Amygdala (tissue), 56 donors: ENCODE results near the gene HCN2.
"Not testable (repeated sequence)": the region's sequence is repeated elsewhere in the genome, so short reads cannot be mapped to it uniquely, and the experiment has no call there.

Experiments used
- DNase-seq, 56 donors: peaks; one replicate each; lab custom pipeline; 2025; lab: John Stamatoyannopoulos, UW

The HCN2 gene

DNA sequence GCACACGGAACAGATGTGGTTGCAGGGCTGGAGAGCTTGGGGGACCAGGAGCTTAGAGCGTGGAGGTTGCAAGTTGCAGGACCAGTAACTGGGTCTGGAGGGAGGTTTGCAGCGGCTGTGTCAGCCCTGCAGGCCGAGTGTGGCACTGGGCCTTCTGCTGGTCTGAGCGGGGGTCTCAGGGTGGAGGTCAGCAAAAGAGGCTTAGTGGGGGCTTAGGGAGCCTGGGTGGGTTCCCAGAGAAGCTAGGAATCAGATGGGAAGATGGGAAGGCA is 5.8 kb upstream of the HCN2 start:
- no peak for DNase-seq

DNA sequence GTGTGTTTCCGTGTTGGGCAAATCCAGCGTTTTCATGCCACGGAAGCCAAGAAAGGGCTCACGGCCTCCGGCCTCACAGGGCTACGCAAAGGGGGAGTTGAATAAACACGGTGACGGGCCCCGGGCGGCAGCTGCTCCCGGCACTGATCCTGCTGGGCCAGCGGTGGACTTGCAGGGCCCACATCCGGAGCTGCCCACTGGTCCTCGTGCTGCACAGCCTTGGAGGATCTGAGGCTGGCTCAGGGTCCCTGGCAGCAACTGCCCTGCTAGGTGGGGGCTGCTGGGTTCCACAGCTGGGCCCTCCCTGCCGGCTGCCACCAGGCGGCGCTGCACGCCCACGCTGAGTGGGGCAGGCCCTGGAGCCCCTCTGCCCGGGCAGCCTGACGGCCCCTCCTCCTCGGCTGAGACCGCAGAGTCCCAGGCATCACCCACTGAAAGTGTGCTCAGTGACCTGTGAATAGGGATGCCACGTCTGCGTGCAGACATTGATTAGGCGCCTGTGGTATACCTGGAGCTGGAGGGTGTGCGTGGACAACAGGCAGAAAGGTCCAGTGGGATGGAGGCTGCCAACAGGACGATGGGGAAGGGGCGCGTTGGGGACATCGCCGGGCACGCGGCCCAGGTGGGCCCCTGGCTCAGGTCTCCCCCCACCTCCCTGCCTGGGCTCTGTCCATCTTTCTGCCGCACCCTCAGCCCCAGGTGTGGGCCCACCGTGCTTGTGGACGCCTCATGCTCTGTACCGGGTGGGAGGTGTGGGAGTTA is 5.3 kb upstream of the HCN2 start:
- peak in 38 of 56 donors; percentile 12 to 81 (median 42) for DNase-seq

DNA sequence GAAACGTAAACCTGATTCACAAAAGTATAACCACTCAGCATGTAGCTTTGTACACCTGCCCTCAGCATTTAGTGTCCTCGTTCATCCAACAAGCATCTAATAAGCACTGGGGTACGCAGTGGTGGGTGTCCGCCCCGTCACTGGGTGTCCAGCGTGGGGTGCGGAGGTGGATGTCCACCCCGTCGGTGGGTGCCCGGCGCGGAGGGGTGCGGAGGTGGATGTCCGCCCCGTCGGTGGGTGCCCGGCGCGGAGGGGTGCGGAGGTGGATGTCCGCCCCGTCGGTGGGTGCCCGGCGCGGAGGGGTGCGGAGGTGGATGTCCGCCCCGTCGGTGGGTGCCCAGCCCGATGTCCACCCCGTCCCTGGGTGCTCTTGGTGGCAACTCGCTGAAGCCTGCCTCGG is 4.5 kb upstream of the HCN2 start:
- DNase-seq = not testable (repeated sequence)

DNA sequence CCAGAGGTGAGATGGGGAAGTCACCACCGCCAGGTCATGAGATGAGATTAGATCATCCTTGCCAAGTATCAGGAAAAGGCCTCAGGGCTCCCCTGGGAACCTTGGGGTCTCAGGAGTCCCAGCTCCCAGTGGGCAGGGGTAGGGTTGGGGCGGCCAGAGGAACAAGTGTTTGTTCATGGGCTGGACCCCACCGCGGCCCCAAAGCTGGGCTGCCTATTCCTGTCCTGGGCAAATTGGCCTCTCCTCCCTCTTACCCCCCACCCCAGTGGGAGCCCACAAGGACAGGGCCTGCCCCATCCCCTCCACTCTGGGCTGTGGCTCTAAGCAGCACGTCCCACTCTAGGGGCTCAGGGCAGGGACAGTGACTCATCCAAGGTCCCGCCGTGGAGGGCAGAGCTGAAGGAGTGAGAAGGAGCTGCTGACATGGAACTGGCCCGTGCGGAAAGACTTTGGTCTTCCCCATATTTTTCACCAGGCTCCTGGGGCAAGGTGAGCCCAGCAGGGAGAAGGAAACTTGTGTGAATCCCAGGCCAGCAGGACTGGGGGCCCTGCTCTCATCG is 4.0 kb upstream of the HCN2 start:
- no peak for DNase-seq

DNA sequence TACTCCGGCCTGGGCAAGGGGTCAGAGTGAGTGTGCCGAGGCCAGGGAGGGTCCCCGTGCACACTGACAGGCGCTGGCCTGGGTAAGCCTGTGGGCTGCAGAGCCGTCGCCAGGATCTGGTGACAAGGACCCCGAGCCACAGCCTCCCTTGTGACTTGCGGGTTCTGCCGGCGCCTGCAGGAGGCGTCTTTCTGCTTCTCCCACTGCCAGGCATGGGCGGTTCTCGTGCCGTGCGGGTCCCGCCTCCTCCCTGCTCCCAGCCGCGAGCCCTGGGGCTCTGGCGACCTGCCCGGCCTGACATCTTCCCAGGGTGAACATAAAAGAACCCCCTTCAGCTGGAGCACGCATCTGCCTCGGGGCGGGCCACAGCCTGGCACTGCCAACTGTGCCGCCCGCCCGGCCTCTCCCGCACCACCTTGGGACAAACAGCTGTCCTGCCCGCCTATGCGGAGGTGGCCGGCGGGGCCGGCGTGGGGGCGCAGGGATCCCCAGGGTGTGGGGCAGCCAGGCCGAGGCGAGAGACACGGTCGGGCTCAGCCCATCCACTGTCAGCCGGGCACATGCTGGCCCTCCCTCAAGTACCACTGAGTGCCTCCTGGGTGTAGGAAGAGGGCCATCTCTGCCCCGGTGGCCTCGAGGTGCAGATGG is 1.5 kb upstream of the HCN2 start:
- peak; percentile 46 to 95 (median 82) for DNase-seq

DNA sequence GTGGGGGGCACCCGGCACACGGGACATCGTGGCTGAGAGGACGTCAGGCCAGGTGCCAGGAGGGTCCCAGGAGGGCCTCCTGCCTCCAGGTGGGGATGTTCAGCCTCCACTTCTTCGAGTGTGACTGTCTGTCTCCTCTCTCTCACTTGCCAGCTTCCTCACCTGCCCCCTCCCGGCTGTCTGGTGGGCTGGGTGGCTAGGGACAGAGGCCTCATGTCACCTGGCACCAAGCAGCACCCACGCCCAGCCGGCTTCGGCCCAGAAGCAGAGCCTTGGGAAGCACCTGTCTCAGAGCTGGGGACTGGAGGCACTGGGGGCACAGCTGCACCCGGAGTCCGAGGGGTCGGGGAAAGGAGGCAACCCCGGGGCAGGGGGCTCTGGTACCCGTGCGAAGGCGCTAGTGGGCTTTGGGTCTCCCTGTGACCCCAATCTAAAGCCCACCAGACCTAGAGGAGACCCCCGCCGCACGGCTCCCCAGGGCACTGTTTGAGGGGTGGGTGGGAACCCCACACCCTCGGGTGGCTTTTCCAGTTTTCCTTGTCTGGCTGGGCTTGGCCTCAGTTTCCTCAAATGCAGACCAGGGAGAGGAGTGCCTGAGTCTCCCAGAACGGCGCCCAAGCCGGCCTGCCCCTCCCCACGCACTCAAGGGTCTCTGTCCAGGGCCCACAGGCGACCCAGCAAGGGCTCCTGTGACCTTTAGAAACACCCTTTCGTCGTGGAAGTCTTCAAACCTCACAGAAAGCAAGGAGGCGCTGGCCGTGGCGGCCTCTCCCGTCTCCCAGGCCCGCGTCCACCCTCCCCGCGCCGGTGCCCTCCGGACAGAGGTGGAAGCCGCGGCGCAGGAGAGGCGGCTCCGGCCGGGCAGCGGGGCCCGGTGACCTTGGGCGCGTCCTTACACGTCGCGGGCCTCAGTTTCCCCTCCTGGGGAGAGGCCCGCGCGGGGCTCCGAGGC is 664 bp upstream of the HCN2 start:
- peak in 13 of 56 donors; percentile 40 to 70 (median 56) for DNase-seq

DNA sequence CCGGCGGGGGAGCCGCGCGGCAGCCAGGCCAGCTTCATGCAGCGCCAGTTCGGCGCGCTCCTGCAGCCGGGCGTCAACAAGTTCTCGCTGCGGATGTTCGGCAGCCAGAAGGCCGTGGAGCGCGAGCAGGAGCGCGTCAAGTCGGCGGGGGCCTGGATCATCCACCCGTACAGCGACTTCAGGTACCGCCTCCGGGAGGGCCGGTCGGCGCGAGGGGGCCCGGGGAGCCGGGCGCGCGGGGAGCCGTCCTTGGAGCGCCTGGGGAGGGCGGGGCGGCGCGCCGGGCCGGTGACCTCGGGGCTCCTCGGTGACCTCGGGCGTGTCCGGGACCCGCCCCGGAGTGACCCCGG is 690 bp downstream of the HCN2 start:
- DNase-seq = no peak

DNA sequence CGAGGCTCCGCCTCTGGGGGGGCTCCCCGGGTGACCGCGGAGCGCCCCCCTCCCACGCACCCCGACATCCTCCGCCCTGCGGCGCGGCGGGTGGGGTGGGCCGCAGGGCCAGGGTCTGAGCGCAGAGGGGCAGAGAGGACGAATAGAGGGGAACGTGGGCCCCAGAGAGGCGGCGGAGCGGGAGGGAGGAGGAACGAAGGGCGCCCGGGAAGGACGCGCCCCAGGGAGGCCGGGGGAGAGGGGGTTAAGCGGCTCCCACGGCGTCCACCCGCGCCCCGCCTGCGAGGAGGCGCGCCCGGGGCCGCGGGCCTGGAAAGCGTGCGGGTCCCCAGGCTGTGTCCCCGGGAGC is 1.0 kb downstream of the HCN2 start:
- DNase-seq = peak in 1 of 56 donors; percentile 9

DNA sequence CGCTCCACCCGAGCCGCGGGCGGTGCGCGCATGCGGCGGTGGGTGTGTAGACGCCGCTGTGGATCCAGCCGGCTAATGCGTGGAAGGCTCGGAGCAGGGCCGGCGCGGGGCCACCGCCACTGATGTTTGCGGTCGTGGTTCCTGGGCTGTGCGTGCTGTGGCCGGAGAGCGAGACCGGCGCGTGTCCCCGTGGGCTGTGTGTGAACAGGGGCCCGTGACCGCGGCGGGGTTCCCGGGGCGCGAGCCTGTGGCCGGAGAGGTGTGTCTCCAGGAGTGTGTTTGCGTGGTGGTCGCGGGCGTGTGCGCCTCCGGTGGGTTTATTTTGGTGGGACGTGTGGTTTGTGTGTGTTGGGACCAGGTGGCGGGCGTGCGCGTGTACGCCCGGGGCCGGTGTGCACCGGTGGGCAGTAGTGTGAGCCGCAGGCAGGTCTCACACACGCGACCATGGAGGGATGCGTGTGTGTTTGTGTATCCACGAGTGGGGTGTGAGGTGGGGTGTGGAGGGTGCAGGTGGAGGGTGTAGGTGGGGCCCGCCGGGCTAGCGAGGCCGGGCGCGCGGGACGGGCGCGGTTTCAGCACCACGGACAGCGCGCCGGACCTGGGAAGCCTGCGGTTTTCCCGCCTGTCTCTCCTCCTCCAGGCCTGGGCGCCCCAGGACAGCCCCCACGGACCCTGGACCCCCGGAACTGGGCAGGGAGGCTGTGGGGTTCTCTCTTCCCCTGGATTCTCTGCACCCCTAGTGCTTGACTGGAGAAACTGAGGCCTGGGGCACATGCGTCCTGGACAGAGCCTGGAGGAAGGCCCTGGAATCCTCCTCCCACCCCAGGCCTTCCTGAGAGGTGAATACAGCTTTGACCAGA is 1.6 kb downstream of the HCN2 start:
- DNase-seq = peak in 8 of 56 donors; percentile 16 to 46 (median 28)

DNA sequence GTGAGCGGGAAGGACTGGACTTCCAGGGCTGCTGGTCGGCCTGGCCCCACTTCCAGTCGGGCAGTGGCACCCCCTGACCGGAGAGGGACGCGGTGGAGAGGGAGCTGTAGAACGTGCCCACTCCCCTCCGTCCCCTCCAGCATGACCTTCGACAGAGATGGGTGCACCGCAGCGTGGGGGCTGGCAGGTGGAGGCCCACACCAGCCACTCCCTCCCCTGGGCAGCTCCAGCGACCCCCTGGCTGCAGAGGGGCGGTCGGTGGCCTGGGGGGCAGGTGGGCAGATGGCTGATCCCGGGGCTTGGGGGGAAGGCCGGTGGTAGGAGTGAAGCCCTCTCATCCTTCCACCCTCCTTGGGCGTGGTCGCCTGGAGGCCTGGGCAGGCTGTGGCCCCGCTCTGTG is 2.4 kb downstream of the HCN2 start:
- DNase-seq = no peak

DNA sequence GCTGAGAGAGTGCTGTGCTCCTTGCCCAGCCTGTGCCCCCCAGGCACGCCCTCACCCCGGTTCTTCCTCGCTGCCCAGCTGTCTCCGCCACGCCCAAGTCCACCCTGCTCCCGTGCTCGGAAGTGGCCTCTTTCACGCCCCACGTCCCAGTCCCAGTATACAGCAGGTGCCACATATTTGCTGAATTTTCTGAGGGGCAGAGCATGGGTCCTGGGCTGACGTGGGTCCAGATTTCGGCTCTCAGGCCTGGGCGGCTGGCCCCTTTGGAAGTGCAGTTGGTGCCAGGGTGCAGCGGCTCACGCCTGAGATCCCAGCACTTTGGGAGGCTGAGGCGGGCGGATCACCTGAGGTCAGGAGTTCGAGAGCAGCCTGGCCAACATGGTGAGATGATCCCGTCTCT is 3.4 kb downstream of the HCN2 start:
- DNase-seq = no peak

DNA sequence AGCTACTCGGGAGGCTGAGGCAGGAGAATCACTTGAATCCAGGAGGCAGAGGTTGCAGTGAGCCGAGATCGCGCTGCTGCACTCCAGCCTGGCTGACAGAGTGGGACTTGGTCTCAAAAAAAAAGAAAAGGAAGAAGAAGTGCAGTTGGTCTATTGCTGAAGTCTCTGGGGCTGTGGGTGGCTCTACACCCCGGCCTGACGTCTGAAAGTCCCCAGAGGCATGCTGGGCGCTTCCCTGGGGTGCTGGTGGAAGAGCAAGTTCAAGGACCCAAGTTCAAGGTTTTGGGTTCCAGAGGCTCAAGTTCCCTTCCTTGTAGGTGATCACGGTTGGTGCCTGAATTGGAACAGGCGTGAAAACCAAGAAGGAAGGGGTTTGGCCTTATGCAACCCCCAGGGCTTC is 3.8 kb downstream of the HCN2 start:
- no peak for DNase-seq

DNA sequence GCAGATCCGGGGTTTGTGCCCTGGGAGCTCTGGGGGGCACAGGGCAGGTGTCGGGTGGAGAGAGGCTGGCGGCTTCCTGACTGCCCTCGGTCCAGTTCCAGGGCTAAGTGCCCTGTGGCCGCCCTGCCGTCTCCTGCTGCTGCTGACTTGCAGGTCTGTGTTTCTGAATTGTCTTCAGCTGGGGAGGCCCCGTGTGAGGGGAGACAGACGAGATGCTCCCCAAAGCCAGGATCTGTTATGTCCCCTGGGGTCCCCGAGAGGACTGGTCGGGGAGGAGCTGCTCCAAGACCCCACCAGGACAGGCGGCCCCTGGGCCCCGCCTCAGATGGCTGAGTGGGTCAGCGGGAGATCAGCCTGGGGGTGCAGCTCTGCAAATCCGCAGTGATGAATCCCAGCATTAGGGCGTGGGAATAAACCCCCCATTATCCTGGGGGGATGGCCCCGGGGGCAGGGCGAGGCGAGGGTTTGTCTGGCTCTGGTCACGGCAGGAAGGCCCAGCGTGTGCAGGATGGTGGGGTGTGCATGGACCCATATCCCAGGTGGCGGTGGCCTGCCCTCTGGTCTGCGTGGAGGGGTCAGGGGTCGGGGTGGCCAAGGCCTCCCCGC is 4.7 kb downstream of the HCN2 start:
- no peak for DNase-seq

DNA sequence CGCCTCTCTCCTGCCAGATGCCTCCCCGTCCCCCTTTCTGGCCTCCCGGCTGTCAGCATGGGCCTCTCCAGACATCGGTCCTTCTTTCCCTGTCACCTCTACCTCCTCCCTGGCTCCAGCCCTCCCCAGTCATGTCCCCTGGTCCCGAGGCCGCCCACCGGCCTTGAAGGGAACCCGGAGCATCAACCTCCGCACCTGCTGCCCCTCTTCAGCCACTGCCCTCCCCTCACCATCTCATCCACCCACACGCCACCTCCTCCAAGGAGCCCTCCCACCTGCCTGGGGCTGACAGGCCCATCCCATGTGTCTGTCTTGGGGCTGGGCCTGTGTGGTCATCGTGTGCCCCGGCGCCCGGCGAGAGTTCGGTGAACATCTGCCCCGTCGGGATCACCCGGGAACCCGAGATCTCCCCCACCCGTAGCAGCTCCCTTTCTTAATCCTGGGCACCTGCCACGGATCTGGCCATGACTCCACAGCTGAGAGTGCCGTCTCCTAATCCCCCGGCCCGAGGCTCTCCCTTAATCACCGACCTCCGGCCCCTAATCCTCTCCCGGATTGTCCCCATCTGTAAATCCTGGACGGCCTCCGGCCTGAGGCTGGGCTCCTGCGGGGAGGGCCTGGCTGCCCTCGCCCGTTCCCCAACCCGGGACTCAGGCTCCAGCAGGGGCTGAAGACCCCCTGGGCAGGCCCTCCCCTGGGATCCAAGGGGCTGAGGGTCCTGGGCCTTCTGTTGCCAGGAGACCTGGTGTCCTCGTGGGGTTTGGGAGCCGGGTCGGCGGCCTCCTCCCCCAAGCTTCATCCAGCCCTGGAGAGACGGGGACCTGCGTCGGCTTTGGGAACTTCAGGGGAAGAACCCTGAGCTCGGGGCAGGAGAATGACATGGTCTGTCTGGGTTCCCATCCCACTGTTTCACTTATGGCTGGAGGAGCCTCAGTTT is 5.9 kb downstream of the HCN2 start:
- DNase-seq = no peak

DNA sequence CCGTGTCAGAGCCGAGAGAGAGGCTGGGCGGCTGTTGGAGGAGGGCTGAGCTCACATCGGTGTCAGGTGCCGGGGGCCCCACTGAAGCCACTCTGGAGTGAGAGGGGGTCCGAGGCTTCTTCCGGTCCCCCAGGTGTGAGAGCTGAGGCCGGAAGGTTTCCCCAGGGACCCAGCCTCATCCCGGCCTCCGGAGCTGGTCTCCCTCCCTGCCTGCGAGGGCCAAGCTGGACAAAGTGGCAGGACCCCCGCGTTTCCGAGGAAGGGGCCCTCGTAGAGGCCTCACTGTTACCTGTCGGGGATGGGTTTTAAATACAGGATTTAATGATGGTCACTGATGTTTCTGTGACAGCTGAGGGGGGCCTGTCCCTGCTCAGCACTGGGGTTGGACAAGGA is 6.6 kb downstream of the HCN2 start:
- no peak for DNase-seq

DNA sequence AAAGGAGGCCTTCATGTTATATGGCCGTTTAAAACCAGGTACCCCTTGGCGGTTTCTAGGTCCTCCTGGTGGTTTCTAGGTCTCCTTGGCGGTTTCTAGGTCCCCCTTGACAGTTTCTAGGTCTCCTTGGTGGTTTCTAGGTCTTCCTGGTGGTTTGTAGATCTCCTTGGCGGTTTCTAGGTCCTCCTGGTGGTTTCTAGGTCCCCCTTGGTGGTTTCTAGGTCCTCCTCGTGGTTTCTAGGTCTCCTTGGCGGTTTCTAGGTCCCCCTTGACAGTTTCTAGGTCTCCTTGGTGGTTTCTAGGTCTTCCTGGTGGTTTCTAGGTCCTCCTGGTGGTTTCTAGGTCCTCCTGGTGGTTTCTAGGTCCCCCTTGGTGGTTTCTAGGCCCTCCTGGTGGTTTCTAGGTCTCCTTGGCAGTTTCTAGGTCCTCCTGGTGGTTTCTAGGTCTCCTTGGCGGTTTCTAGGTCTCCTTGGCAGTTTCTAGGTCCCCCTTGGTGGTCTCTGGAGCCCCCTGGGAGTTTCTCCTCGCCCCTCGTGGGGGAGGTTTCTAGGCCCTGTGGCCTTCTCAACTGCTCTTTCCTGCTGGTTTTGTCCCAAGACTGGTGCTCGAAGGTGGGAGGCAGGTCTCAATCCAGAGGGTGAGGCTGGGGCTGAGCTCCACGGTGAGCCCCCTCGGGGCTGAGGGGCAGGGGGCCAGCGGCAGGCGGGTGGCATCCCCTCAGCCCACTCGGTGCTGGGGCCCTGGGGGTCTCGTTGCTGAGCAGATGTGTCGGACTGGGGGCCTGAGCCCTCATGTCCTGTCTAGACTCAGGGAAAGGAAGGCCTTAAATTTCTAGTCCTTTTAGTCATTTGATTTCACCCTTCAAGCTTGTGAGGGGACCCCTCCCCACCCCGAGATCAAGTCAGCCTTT is 8.0 kb downstream of the HCN2 start:
- DNase-seq = no peak

DNA sequence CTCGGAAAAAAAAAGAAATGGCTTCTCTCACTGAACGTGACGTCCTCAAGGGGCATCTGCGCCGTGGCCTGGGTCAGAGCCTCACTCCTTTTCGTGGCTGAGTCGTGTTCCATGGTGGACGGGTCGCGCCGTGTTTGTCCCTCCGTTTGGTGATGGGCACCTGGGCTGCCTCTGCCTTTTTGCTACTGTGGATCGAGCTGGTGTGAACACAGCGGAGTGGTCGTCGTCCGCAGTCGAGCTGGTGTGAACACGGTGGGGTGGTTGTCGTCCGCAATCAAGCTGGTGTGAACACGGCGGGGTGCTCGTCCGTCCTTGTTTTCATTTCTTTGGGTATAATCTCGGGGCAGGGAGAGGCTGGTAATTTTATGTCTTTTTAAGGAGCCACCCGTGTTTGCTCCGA is 11.6 kb downstream of the HCN2 start:
- DNase-seq = no peak

DNA sequence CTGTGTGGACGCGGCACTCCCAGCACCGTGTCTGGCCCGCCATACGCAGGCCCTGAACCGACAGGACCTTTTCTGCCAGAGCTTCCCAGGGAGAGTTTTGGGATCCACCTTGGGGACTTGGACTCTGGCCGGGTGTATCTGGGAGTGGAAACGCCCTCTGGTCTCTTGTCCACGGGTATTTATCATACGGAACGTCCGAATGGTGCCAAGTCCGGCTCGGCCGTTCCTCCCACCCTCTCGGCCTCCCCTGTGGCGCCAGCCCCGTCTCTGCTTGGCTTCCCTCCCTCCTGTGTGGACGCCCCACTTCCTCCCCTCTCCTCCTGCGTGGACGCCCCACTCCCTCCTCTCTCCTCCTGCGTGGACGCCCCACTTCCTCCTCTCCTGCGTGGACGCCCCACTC is 12.1 kb downstream of the HCN2 start:
- no peak for DNase-seq
